GM18907 (cell line): ENCODE measurements around the gene TMOD1.

ENCODE experiments used
- ATAC-seq: cut with Tn5 transposase; IDR thresholded peaks from one replicate; pipeline ENCODE4 v1.9.1; 2021; ENCODE audit warnings: mild to moderate bottlenecking, moderate library complexity; ENCODE audit not compliant: unreplicated experiment

The TMOD1 gene

DNA sequence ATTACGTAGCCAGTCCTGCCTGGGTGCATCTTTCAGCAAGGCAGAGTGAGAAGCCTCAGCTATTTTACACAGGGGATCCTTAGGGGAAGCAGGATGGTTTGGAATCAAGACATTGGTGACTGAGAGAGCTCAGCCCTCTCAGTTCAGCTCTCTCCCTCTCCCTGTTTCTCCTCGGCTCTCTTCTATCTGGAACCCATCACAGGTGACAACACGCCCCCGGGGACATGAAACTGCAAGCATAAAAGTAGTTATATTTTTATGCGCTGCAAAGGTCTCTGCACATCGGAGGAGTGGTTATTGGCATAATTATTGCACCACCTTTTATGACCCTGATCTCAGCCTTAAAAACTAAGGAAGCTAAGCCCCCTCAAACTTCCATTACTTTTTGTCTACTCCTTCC is 14.2 kb downstream of the TMOD1 start:
- no peak for ATAC-seq

DNA sequence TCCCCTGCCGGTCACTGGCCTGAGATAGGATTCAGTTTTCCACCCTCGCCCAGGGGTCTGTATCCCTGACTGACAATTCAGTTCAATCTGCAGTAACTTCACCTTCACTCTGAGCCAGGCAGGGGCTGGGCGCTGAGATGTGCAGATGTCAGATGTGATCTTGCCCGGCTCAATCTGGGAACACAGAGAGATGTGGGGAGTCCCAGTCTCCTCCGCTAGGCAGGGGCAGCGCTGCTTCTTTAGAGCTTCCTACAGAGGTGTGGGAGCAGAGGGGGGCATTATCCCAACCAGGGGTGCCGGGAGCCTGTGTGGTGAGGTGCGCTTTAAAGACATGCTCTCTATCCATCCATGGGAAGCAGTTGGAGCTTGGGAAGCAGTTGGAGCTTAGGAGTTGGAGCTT is 14.6 kb downstream of the TMOD1 start:
- ATAC-seq: no peak

DNA sequence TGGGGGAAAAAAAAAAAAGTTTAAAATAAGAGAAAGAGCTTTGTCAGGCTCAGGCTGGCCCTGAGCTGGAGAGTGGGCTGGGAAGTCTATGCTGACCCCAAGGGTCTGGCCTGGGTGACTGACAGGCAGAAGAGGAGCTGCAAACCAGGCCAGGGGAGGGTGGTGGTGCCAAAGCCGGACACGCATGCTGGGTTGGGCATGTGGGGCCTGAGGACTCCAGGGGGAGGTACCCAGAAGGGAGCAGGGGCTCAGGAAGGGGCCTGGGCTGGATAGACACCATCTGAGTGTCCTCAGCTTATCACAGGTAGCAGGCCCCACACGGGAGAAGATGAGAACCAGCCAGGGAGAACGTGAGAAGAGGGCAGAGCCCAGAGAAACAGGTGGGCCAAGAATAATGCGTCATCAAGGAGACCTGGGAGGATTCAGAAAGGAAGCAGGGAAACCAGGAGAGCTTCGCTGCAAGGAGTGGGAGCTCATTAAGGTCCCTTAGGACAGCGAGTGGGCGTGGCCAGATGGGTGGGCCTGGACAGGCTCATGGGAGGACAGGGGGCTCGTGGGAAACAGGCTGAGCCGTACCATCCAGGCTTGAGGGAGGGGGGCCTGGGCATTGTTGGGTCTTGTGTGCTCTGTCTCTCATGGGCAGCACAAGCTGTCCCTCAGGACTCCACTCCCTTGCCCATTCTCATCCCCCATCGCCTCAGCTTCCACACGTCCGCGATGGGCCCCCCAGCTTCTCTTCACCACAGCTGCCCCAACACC is 16.0 kb downstream of the TMOD1 start:
- no peak for ATAC-seq

DNA sequence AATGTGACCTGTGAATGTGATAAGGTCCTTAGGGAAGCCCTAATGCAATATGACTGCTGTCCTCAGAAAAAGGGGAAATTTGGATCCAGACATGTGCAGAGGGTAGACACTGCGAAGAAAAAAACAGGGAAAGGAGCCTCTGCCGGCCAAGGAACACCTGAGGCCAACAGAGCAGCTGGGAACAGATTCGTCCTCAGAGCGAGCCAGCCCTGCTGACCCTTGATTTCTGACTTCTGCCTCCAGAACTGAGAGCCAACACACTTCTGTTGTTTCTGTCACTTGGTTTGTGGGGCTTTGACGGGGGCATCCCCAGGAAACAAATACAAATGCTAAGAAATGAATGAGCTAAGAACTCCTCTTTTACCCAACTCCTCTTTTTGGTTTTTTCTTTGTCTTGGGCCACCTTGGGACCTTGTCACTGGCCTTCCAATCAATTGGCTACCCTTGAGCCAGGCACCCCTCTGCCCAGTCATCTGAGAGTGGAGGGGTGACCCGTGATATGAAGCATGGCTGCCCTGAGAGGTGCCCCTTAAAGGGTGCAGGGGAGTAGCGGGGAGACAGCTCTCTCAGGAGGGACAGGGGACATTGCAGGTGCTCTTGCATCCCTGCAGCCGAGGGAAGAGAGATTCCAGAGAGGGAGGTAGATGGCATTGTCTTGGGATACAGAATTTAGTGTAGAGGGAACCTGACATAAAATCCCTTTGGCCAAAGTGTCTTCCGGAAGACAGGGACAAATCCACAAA is 16.9 kb downstream of the TMOD1 start:
- no peak for ATAC-seq

DNA sequence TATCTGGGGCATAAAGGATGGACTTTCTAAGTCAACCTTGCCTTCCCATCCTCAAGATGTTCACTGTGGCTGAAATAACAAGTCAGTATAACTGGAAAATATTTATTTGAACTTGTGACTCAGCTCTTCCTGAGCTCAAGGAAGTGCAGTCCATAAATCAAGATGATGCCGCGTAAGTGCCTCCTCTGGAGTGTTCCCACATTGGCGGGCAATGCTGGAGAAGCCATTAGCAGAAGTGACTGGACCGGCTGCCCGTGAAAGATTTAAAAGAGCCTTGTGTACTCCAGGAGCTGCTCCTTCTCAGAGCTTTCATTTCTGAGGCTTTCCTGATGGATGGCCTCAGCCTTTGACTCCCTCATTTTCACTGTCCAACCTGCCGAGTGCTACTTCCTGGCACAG is 17.4 kb downstream of the TMOD1 start:
- ATAC-seq: no peak

DNA sequence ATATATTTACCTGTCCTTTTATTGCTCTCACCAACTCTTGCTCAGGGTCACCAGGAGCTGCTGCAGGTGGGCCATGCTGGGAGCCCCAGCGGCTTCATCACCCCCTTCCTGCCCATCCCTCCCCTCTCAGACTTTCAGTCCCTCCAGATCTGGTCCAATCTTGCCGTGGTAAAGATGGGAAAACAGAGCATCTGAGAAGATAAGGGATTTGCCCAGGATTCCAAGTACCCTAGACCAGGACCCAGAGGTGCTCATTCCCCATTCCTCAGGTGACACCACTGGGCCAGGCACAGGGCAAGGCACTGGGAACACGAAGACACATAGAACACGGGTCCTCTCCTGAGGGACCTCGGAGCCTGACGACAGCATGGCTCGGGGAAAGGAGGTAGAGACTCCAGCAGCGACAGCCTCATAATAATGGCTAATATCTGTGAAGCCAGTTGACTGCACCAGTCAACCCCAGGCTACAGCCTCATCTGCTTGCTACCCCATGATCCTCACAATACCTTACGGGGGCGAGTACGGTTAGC is 18.0 kb downstream of the TMOD1 start:
- no peak for ATAC-seq

DNA sequence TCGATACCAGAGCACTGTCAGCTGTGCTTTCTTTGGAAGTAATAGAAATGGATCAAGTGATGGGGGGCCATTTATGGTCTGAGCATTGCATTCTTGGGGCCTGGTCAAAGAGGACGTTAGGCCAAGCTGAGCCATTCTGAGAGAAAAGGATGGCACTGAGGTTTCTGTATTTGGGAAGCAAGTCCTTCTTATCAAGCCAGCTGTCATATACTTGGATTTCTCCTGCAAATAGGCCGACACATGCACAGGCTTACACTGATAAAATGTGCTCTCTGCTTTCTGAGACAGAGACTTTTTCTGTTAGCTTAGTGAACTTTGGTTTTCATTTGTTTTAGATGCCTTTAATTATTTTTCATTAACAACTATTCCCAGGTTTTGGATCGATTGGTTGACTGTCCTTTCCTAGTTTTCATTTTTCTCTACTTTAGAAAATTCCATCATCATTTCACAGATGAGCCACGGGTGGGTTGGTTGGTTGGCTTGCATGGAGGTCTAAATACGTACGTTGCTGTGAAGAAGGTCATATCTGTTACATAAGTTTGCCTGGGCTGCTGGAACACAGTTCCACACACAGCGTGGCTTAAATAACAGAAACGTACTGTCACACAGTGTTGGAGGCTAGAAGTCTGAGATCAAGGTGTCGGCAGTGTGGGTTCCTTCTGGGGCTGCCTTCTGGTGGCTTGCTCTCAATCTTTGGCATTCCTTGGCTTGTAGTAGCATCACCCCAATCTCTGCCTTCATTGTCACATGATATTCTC is 20.3 kb downstream of the TMOD1 start:
- ATAC-seq: no peak

DNA sequence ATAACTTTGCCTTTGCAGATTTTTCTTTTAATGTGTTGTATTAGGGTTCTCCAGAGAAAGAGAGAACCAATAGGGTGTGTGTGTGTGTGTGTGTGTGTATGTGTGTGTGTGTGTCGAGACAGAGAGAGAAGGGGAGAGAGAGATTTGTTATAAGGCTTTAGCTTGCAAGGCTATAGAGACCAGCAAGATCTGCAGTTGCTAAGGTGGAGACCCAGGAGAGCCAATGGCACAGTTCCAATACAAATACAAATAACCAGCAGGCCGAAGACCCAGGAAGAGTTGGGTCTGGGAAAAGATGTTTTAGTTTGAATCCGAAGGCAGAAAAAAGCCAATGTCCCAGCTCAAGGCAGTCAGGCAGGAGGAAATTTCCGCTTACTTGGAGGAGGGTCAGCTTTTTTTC is 23.0 kb downstream of the TMOD1 start:
- ATAC-seq: no peak

DNA sequence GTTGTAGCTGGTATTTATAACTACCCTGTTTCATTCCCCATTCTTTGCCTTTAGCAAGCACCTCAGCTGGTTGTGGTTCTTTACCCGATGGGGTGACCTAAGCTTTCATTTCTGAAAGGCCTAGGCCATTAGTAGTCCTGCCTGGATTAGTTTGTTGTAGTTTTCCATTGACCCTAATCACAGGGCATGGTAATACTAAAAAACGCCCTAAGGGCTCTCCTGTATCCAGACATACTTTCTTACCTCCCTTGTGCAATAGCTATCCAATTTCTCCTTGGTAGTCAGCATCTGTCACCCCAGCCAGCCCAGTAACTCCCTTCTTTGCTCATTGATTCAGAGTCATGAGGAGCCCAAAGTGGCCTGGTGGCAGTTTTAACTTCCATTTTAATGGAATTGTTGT is 24.0 kb downstream of the TMOD1 start:
- no peak for ATAC-seq

DNA sequence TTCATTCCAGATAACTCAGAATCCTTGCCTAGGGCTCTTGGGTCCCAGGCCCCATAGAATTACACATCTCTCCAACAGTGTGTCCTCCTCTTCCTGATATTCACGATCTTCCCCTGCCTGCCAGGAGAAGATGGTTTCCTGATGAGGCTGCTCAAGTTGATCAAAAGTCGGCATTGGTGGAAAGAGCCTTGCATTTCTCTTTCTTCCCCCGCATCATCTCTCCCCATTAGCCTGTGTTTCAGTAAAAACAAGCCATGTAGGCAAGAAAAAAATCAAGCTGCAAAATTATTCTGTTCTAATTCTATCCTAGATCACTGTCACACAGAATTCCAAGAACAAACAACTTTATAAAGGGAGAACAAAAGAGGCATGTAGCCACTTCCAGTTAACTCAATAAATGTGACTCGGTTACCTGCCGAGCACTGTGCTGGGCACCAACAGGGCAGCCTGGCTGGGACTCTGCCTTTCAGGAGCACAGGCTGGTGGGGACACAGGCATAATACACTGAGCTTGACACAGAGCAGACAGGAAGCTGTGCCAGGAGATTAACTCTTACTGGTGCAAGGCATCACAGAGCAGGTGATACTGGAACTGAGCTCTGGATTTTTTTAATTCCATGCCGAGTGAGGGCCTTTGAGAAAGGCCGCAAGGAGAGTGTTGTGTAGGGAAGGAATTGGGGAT is 25.6 kb downstream of the TMOD1 start:
- no peak for ATAC-seq

DNA sequence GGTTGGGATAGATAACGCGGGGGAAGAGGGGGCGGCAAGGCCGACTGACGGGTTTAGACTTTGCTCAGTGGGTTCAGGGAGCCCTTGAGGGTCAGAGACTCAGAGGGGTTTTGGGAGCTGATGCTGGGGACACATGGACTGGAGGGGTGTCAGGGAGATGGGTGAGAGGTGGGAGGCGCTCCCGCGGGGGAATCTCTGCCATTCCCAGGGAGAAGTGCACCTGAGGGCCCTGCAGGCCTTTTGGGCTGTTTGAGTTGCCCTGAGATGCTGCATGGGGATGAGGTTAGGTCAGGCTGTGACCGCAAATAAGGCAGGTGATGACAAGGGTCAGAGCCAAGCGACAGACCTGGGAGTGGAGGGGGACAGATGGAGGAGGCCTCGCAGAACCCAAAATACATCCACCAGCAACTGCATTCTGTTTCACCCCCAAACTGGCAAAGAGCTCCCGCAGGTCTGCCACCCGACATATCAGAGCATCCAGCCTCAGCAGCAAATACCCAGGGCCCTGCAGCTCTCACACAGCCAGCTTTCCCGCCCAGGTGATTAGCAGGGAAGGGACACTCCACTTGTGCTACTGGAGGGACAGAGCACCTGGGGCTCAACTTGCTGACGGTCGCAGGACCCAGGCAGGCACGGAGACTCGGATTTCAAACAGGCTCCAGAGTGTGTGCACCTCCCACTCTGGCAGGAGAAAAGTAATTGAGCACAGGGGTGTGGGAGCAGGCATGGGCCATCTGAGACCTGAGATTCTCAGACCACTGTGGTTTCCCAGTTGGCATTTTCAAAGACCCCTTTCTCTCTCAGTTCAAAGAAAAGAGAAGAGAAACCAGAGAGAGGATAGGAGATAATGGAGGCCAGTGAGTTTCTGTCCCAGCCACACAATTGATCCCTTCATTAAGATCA is 26.4 kb downstream of the TMOD1 start:
- ATAC-seq: no peak

DNA sequence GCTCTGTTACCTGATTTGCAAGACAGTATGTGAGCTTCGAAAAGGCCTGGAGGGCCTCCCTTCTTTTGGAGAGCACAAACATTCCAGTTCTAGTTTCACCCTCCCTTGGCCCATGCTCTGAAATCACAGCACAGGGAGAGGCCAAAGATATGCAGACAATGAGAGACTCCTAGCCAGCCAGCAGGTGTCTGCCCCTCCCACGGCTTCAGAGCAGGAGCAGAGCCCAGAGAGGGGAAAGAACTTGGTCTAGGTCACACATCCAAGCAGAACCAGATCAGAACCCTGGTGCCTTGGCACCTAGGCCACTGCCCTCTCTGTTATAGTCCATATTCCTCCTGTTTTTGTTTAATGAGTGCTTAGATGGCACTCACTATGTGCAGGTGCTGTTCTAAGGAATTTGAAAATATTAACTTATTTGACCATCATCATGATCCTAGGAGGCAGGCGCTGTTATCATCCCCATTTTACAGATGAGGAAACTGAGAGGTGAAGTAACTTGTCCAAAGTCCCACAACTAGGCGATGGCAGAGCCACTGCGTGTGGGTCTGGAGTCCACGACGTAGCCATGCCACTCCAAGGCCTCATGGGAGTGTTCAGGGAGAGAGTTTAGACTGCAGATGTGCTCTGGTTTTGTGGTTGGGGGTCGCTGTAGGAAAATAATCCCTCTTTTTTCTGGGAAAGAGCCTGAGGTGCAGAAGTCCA is 27.2 kb downstream of the TMOD1 start:
- ATAC-seq: no peak

DNA sequence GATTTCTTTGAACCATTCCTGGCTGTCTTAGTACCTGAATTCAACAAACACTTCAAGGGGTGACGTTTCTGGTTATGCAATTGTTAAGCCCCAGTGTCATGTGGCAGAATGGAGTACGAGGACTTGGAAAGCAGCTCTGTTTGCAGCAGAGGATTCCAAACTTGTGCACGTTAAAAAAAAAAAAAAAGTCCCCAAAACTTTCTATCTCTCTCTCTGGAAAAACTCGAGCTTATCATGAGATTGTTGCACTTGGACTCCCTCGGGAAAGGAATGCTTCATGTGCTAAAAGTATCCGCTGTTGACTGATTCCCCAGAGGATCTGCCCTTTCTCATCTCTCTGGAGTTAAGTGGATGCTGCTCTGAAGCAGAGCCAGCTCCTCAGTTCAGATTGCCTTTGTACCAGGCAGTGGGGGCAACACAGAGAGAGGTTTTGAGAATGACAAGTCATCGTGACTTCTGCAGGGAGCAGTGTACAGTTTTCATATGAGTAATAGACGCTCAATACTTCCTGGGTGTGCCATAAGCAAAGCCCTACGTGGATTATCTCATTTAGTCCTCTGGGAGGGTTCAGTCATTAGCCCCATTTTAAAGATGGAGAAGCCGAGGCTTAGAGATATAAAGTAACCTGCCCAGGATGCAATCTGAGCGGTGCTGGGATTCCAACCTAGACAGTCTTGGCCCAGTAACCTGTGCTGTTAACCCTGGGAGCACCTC is 28.1 kb downstream of the TMOD1 start:
- peak; percentile 74 for ATAC-seq

DNA sequence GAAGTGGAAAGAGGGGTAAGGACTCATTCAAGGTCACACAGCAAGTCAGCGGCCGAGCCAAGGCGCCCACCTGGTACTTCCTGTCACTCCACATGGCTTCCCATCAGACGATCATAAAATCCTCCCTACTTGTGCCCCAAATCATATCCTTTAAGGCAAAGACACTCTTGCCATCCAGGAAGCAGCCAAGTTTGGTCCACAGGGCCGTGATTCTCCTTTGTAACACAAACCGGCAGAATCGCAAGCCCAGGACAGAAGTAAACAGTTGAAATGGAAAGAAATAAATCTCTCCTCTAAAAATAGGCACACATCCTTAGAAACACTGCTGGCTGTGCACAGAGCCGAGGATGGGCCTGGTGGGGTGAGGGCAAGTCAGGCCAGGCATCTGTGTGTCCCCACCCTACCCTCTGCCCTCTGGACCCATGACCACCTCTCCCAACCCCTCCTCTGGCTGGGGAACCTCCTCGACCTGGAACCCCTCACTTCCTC is 30.5 kb downstream of the TMOD1 start:
- ATAC-seq: no peak

DNA sequence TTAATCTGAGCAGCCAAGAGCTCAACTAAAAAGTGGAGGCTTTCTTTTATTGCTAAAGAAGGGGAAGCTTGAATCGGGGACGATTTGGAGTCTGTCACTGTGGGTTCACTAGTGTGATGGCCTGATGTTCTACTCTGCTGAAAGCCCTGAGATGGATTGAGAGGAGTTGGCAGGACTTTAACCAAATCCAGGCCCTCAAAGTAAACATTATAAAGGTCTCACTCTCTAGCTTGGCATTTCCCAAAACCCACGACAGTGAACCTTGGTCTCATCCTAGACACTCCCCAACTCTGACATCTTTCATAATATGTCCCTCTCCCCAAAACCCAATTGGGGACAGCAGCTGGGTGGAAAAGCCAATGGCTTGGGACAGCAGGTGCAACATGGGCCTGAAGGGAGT is 32.7 kb downstream of the TMOD1 start:
- ATAC-seq: no peak

DNA sequence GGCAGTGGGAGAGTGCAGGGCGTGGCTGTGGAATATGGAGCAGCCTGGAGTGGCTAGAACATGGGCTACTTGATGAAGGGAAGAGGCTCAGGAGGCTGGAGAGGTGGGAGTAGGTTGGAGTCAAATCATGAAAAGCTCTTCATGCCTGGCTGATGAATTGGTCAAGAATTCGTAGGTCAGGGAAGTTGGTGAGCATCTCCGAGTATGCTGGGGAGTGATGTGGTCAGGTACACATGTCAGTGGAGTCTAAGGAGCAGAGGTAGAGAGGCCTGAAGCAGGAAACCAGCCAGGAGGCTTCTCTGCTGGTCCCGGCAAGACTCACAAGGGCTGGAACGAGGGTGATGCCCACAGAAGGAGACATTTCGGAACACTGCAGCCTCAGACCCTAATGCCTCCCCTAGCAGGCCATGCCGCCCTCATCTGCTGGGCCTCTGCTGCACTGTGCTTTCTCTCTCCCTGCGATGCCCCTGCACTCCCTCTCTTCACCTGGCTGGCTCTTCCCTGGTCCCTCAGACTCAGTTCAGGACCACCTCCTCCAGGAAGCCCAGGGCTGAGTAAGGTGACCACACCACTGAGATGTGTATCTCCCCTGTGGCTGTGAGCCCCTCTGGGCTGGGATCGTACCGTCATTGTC is 33.6 kb downstream of the TMOD1 start:
- ATAC-seq: no peak

DNA sequence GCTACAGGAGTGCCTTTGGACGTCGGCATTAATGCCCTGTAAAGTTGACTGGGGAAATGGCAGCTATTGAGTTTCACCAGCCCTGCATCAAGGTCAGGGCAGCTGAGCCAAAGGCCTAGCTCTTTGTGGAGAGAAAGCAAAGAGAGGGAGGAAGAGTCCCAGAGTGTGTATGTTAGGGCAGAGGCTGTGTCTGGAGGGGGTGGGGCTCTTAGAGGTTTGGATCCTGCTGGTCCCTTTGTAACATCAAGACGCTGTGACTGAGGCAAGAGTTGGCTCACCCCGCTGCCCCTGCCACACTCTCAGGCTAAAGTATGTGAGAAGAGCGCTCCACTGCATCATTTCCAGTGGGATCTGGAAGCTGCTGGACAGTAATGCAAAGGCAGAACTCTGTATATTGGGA is 34.3 kb downstream of the TMOD1 start:
- ATAC-seq: no peak

DNA sequence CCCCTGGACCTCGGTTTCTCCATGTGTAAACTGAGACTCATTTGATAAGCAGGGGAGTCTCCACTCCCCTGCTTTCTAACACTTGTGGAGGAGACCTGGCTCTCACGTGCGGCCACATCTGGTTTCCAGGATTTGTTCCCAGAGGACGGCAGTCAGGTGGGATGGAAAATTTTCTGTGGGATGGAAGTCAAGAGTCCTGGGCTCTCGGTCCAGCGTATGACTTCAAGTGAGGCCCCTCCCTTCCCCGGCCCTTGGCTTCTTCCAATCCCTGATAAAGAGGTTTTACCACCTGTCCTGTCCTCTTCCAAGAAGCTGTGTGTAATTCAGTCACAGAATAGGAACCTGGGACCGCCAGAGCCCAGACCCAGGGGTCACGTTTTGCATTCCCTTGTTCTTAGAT is 35.0 kb downstream of the TMOD1 start:
- ATAC-seq: no peak
